HG03097 (cell line): ENCODE results near the gene PHF21A.
A peak's percentile ranks its signal among the peaks of the same experiment; 100 is the strongest.

Source experiments
- ATAC-seq: cut with Tn5 transposase; IDR thresholded peaks from one replicate; pipeline ENCODE4 v1.9.1; 2021; ENCODE audit not compliant: unreplicated experiment, low FRiP score

Gene PHF21A

GRCh38 chr11:46121301-46121723 lies at the start of gene PHF21A:
Gene PHF21A (minus strand): TSS chr11:46121454. CDS start chr11:46084219, 37,235 bp downstream.
- peak; percentile 46 for ATAC-seq

- ATAC-seq = no peak
Observed at GRCh38 chr11:46170797-46171196, 49.5 kb upstream of the PHF21A start.

GRCh38 chr11:46162700-46163099 lies 41.4 kb upstream of the PHF21A start:
- no peak for ATAC-seq

GRCh38 chr11:46161201-46161600 lies 39.9 kb upstream of the PHF21A start:
- no peak for ATAC-seq

GRCh38 chr11:46160100-46160499 lies 38.8 kb upstream of the PHF21A start:
- ATAC-seq = no peak

GRCh38 chr11:46159680-46160079 lies 38.4 kb upstream of the PHF21A start:
- ATAC-seq = no peak

- ATAC-seq = no peak
Observed at GRCh38 chr11:46149826-46150225, 28.6 kb upstream of the PHF21A start.

GRCh38 chr11:46149342-46149741 lies 28.1 kb upstream of the PHF21A start:
- ATAC-seq = no peak

GRCh38 chr11:46144741-46145140 lies 23.5 kb upstream of the PHF21A start:
- no peak for ATAC-seq

GRCh38 chr11:46143049-46143806 lies 22.0 kb upstream of the PHF21A start:
- no peak for ATAC-seq

- ATAC-seq = no peak
Observed at GRCh38 chr11:46142561-46142960, 21.3 kb upstream of the PHF21A start.

- no peak for ATAC-seq
Observed at GRCh38 chr11:46141597-46141996, 20.3 kb upstream of the PHF21A start.

- ATAC-seq = no peak
Observed at GRCh38 chr11:46134540-46134939, 13.3 kb upstream of the PHF21A start.

- ATAC-seq = no peak
Observed at GRCh38 chr11:46134061-46134460, 12.8 kb upstream of the PHF21A start.

- no peak for ATAC-seq
Observed at GRCh38 chr11:46133119-46133518, 11.9 kb upstream of the PHF21A start.

- no peak for ATAC-seq
Observed at GRCh38 chr11:46130286-46130940, 9.2 kb upstream of the PHF21A start.

- no peak for ATAC-seq
Observed at GRCh38 chr11:46129133-46129532, 7.9 kb upstream of the PHF21A start.

GRCh38 chr11:46127150-46127638 lies 5.9 kb upstream of the PHF21A start:
- ATAC-seq = peak; percentile 75

GRCh38 chr11:46125284-46125683 lies 4.0 kb upstream of the PHF21A start:
- no peak for ATAC-seq

GRCh38 chr11:46122945-46123715 lies 1.9 kb upstream of the PHF21A start:
- ATAC-seq = no peak
